Measurements from ENCODE around the gene SEC31B. TPM values are rescaled to one million over a fixed set of nuclear protein-coding genes. Genes with fewer than 3 reads are reported as not detected.

The SEC31B gene
- total and polyA plus RNA-seq, 2 experiments from 2014 or later, result 2.9 to 6.7 TPM

DNA sequence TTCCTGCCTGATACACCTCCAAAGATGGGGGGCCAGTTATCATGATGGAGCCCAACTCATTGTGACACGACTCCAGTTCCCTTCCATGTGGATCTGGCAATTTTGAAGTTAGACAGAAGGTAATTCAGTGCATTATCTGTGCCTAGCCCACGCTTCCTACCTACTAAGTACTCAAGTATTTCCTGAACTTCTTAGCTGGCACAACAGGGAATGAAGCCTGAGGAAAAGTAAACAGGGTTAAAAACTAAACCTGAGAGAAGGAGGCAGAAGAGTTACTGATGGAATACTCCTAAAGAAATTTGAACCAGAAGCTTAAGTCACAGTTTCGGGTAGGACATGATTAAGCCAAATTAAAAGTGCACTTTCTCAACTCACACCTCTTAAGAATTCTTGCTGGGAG, 1.1 kb upstream of the SEC31B start (continued):
- TF ChIP-seq, protein P1, sequence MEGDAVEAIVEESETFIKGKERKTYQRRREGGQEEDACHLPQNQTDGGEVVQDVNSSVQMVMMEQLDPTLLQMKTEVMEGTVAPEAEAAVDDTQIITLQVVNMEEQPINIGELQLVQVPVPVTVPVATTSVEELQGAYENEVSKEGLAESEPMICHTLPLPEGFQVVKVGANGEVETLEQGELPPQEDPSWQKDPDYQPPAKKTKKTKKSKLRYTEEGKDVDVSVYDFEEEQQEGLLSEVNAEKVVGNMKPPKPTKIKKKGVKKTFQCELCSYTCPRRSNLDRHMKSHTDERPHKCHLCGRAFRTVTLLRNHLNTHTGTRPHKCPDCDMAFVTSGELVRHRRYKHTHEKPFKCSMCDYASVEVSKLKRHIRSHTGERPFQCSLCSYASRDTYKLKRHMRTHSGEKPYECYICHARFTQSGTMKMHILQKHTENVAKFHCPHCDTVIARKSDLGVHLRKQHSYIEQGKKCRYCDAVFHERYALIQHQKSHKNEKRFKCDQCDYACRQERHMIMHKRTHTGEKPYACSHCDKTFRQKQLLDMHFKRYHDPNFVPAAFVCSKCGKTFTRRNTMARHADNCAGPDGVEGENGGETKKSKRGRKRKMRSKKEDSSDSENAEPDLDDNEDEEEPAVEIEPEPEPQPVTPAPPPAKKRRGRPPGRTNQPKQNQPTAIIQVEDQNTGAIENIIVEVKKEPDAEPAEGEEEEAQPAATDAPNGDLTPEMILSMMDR (conservative IDR thresholded peaks at IDR 0.05; ENCODE audit: low read depth in 2 of 2), result no peak
- TF ChIP-seq, protein P2, sequence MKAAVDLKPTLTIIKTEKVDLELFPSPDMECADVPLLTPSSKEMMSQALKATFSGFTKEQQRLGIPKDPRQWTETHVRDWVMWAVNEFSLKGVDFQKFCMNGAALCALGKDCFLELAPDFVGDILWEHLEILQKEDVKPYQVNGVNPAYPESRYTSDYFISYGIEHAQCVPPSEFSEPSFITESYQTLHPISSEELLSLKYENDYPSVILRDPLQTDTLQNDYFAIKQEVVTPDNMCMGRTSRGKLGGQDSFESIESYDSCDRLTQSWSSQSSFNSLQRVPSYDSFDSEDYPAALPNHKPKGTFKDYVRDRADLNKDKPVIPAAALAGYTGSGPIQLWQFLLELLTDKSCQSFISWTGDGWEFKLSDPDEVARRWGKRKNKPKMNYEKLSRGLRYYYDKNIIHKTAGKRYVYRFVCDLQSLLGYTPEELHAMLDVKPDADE (IDR thresholded peaks at IDR 0.05), result no peak
- no peak for TF ChIP-seq EZH2phosphoT487 (IDR thresholded peaks at IDR 0.05; ENCODE audit: unreplicated experiment)

DNA sequence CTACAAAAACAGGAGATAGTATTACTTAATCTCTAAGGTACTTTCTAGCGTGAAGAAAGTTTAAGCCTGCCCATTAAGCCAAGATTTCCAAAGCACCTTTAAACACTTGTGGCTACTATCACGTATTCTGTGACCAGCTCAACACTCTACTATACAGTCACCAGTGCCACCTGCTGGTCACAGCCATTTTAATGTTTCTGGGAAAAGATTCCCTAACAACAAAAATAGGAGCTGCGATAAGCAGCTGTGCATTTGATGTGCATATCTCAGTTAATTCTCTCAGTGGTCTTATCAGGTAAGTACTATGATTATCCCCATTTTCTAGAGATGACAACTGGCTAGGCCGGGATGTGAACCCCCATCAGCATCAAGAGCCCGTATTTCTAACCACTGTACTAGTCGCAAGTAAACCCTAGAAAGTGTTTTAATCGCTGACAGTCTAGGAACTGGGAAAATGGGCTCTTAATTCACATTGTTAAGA, 860 bp downstream of the SEC31B start:
- no peak overlapping the region for H3K27ac ChIP-seq (ENCODE audit: low read depth)
- Mint-ChIP-seq H3K9me3 (no peaks in the 10 kb centered on the region), H3K4me1 (no peaks in the 10 kb centered on the region; the same call in 2 of the 3 replicates), H3K4me3 (peak overlapping the region; percentile 89), H3K36me3 (ENCODE audit: low read depth) (0 out of 3 replicates have a peak, but pooled peaks cover 5% of the 10 kb centered on the region), H3K27me3 (ENCODE audit: insufficient read depth, low read depth, poor library complexity) (peaks cover 21% of the 10 kb centered on the region), H3K27ac (no peak overlapping the region)
- H4K20me1 ChIP-seq (replicated peaks; ENCODE audit: insufficient read depth), result no peaks in the 10 kb centered on the region; the same call in 1 of the 2 replicates
- H3K4me1 ChIP-seq (ENCODE audit: insufficient read depth), result peaks cover 5% of the 10 kb centered on the region; the same call in 1 of the 2 replicates
- ATAC-seq, result peak; percentile 58
- no peaks in the 10 kb centered on the region for H3K36me3 ChIP-seq (ENCODE audit: insufficient read depth)
- H3K4me2 ChIP-seq, result peak overlapping the region; percentile 94
- DNase-seq (ENCODE audit: low spot score), result peak; percentile 87
- no peaks in the 10 kb centered on the region for H3K9me2 ChIP-seq (ENCODE audit: insufficient read depth)
- H3K4me3 ChIP-seq, result peak overlapping the region; percentile 74
- 0 out of 2 replicates have a peak, but pooled peaks cover 4% of the 10 kb centered on the region for H3F3A ChIP-seq (replicated peaks; ENCODE audit: low read depth)
- peaks cover 22% of the 10 kb centered on the region for H3K27me3 ChIP-seq (ENCODE audit: insufficient read depth)
- H2AFZ ChIP-seq, result no peak overlapping the region; the same call in 1 of the 2 replicates
- no peaks in the 10 kb centered on the region for H3K79me2 ChIP-seq (replicated peaks; ENCODE audit: insufficient read depth)
- TF ChIP-seq EZH2 (IDR thresholded peaks at IDR 0.05; ENCODE audit: low read depth, unreplicated experiment), result no peak
- TF ChIP-seq, protein P3, sequence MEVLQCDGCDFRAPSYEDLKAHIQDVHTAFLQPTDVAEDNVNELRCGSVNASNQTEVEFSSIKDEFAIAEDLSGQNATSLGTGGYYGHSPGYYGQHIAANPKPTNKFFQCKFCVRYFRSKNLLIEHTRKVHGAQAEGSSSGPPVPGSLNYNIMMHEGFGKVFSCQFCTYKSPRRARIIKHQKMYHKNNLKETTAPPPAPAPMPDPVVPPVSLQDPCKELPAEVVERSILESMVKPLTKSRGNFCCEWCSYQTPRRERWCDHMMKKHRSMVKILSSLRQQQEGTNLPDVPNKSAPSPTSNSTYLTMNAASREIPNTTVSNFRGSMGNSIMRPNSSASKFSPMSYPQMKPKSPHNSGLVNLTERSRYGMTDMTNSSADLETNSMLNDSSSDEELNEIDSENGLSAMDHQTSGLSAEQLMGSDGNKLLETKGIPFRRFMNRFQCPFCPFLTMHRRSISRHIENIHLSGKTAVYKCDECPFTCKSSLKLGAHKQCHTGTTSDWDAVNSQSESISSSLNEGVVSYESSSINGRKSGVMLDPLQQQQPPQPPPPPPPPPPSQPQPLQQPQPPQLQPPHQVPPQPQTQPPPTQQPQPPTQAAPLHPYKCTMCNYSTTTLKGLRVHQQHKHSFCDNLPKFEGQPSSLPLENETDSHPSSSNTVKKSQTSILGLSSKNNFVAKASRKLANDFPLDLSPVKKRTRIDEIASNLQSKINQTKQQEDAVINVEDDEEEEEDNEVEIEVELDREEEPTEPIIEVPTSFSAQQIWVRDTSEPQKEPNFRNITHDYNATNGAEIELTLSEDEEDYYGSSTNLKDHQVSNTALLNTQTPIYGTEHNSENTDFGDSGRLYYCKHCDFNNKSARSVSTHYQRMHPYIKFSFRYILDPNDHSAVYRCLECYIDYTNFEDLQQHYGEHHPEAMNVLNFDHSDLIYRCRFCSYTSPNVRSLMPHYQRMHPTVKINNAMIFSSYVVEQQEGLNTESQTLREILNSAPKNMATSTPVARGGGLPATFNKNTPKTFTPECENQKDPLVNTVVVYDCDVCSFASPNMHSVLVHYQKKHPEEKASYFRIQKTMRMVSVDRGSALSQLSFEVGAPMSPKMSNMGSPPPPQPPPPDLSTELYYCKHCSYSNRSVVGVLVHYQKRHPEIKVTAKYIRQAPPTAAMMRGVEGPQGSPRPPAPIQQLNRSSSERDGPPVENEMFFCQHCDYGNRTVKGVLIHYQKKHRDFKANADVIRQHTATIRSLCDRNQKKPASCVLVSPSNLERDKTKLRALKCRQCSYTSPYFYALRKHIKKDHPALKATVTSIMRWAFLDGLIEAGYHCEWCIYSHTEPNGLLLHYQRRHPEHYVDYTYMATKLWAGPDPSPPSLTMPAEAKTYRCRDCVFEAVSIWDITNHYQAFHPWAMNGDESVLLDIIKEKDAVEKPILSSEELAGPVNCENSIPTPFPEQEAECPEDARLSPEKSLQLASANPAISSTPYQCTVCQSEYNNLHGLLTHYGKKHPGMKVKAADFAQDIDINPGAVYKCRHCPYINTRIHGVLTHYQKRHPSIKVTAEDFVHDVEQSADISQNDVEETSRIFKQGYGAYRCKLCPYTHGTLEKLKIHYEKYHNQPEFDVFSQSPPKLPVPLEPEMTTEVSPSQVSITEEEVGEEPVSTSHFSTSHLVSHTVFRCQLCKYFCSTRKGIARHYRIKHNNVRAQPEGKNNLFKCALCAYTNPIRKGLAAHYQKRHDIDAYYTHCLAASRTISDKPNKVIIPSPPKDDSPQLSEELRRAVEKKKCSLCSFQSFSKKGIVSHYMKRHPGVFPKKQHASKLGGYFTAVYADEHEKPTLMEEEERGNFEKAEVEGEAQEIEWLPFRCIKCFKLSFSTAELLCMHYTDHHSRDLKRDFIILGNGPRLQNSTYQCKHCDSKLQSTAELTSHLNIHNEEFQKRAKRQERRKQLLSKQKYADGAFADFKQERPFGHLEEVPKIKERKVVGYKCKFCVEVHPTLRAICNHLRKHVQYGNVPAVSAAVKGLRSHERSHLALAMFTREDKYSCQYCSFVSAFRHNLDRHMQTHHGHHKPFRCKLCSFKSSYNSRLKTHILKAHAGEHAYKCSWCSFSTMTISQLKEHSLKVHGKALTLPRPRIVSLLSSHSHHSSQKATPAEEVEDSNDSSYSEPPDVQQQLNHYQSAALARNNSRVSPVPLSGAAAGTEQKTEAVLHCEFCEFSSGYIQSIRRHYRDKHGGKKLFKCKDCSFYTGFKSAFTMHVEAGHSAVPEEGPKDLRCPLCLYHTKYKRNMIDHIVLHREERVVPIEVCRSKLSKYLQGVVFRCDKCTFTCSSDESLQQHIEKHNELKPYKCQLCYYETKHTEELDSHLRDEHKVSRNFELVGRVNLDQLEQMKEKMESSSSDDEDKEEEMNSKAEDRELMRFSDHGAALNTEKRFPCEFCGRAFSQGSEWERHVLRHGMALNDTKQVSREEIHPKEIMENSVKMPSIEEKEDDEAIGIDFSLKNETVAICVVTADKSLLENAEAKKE (CRISPR knock-in tag; IDR thresholded peaks at IDR 0.05), result no peak
- TF ChIP-seq STAT1 (IDR thresholded peaks at IDR 0.05; ENCODE audit: unreplicated experiment), result no peak
- TF ChIP-seq, protein P1 (conservative IDR thresholded peaks at IDR 0.05; ENCODE audit: low read depth in 2 of 2), result peak; percentile 82 to 85
- TF ChIP-seq, protein P2 (IDR thresholded peaks at IDR 0.05), result no peak
